ENCODE measurements around the gene SUSD2. TPM values are rescaled to one million over a fixed set of nuclear protein-coding genes. Genes with fewer than 3 reads are reported as not detected.
A peak's percentile ranks its signal among the peaks of the same experiment; 100 is the strongest.

SUSD2 gene
- total and polyA plus RNA-seq, 2 donors (not counting 1 experiment from before 2014, with no cell fraction given), result 10.6 to 11.9 TPM

DNA sequence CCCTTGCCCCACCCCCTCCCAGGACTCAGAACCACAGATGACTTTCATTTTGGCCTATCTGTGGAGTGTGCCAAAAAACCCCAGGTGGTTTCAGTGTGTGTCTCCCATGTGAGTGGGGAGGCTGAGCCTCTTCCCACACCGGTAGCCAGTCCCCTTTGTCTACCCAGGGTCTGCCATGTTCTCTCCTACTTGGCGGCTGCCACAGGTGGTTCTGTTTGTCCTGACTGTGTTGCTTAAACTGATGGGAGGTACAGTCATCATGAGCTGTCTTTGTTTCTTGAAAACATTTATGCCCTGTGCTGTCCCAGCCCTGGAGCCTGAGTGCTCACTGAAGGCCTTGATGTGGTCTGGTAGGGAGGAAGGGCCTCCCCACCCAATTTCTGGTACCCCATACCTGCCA is 39.7 kb upstream of the SUSD2 start:
- TF ChIP-seq, protein P1, sequence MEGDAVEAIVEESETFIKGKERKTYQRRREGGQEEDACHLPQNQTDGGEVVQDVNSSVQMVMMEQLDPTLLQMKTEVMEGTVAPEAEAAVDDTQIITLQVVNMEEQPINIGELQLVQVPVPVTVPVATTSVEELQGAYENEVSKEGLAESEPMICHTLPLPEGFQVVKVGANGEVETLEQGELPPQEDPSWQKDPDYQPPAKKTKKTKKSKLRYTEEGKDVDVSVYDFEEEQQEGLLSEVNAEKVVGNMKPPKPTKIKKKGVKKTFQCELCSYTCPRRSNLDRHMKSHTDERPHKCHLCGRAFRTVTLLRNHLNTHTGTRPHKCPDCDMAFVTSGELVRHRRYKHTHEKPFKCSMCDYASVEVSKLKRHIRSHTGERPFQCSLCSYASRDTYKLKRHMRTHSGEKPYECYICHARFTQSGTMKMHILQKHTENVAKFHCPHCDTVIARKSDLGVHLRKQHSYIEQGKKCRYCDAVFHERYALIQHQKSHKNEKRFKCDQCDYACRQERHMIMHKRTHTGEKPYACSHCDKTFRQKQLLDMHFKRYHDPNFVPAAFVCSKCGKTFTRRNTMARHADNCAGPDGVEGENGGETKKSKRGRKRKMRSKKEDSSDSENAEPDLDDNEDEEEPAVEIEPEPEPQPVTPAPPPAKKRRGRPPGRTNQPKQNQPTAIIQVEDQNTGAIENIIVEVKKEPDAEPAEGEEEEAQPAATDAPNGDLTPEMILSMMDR (conservative IDR thresholded peaks at IDR 0.05 in 1 of 2, IDR thresholded peaks at IDR 0.05 in 1 of 2; ENCODE audit: low read depth in 1 of 2, low read length in 2 of 2), result no peak
- TF ChIP-seq EZH2 (IDR thresholded peaks at IDR 0.05; ENCODE audit: low read length, missing control alignments), result no peak
- Histone ChIP-seq H3K4me3 (replicated peaks in 1 of 4; ENCODE audit: control extremely low read depth in 1 of 4, insufficient read depth in 1 of 4, low read depth in 3 of 4, low read length in 4 of 4) (no peak overlapping the region), H3K9me3 (ENCODE audit: control insufficient read depth, insufficient read depth, low read depth, low read length) (no peaks in the 10 kb centered on the region), H3K4me1 (ENCODE audit: control insufficient read depth, extremely low read depth, insufficient read depth, low read length) (peaks cover 36% of the 10 kb centered on the region), H3K79me2 (ENCODE audit: control insufficient read depth, insufficient read depth, low read length) (no peaks in the 10 kb centered on the region), H2AFZ (ENCODE audit: low read length) (no peak overlapping the region), H4K20me1 (ENCODE audit: control insufficient read depth, extremely low read depth, insufficient read depth, low read length) (no peaks in the 10 kb centered on the region), H3K36me3 (ENCODE audit: control insufficient read depth, insufficient read depth, low read length) (no peaks in the 10 kb centered on the region), H3K9ac (ENCODE audit: insufficient read depth, low read length) (no peak overlapping the region), H3K27ac (ENCODE audit: insufficient read depth, low read length) (no peak overlapping the region), H3K4me2 (ENCODE audit: extremely low read depth, insufficient read depth, low read length) (peak overlapping the region; percentile 27), H3K27me3 (ENCODE audit: control insufficient read depth, insufficient read depth, low read length) (no peaks in the 10 kb centered on the region)
- peak; percentile 13 to 30 for DNase-seq (ENCODE audit: low read depth in 2 of 2)

DNA sequence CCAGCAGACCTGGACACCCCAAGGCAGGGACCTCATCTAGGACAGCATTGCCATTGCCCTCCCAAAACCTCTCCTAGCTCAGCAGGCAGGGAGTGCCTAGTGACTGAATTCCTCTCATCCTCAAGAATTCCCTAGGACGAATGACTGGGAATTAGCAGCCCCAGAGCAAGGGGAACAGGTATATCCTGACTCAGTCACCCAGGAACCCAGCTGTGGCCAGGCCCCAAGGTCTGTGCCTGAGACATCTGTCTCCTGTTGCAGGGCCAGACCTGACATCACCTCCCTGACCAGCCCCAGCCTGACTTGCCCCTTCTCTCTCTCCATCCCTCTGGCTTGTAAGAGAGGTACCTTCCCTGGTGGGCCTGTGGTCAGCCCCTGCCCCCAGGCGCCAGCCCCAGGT is 39.0 kb upstream of the SUSD2 start:
- Histone ChIP-seq H3K27ac (ENCODE audit: insufficient read depth, low read length) (no peak overlapping the region), H3K4me2 (ENCODE audit: extremely low read depth, insufficient read depth, low read length) (peak overlapping the region; percentile 27), H3K9me3 (ENCODE audit: control insufficient read depth, insufficient read depth, low read depth, low read length) (no peaks in the 10 kb centered on the region), H3K27me3 (ENCODE audit: control insufficient read depth, insufficient read depth, low read length) (no peaks in the 10 kb centered on the region), H3K4me3 (replicated peaks in 1 of 4; ENCODE audit: control extremely low read depth in 1 of 4, insufficient read depth in 1 of 4, low read depth in 3 of 4, low read length in 4 of 4) (no peak overlapping the region), H3K9ac (ENCODE audit: insufficient read depth, low read length) (no peak overlapping the region), H2AFZ (ENCODE audit: low read length) (no peak overlapping the region), H3K4me1 (ENCODE audit: control insufficient read depth, extremely low read depth, insufficient read depth, low read length) (peaks cover 39% of the 10 kb centered on the region), H3K79me2 (ENCODE audit: control insufficient read depth, insufficient read depth, low read length) (no peaks in the 10 kb centered on the region), H3K36me3 (ENCODE audit: control insufficient read depth, insufficient read depth, low read length) (no peaks in the 10 kb centered on the region), H4K20me1 (ENCODE audit: control insufficient read depth, extremely low read depth, insufficient read depth, low read length) (no peaks in the 10 kb centered on the region)
- TF ChIP-seq EZH2 (IDR thresholded peaks at IDR 0.05; ENCODE audit: low read length, missing control alignments), result no peak
- TF ChIP-seq, protein P1 (conservative IDR thresholded peaks at IDR 0.05 in 1 of 2, IDR thresholded peaks at IDR 0.05 in 1 of 2; ENCODE audit: low read depth in 1 of 2, low read length in 2 of 2), result no peak
- no peak for DNase-seq (ENCODE audit: low read depth in 2 of 2)

DNA sequence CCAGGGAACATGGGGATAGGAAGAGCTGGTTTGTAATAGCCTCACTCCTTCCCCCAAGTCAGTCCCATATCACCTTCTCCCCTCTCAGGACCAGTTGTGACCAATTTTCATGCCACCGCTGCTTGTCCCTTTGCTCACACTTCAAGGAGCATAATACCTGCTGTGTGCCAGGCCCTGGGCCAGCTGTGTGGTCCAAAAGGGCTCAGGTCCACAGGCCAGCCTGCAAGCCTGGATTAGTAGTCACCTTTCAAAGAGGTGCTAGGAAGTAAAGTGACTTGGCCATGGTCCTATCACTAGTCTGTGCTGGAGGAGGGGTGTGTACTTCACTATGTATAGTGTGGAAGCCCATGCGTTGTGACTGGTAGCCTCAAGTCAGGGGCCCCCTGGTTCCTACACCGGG is 38.5 kb upstream of the SUSD2 start:
- no peak overlapping the region for H3K9ac ChIP-seq (ENCODE audit: insufficient read depth, low read length)
- no peak overlapping the region for H2AFZ ChIP-seq (ENCODE audit: low read length)
- H3K36me3 ChIP-seq (ENCODE audit: control insufficient read depth, insufficient read depth, low read length), result no peaks in the 10 kb centered on the region
- no peak for DNase-seq (ENCODE audit: low read depth in 2 of 2)
- peaks cover 38% of the 10 kb centered on the region for H3K4me1 ChIP-seq (ENCODE audit: control insufficient read depth, extremely low read depth, insufficient read depth, low read length)
- H3K9me3 ChIP-seq (ENCODE audit: control insufficient read depth, insufficient read depth, low read depth, low read length), result no peaks in the 10 kb centered on the region
- H4K20me1 ChIP-seq (ENCODE audit: control insufficient read depth, extremely low read depth, insufficient read depth, low read length), result no peaks in the 10 kb centered on the region
- no peak overlapping the region for H3K27ac ChIP-seq (ENCODE audit: insufficient read depth, low read length)
- TF ChIP-seq, protein P1 (conservative IDR thresholded peaks at IDR 0.05 in 1 of 2, IDR thresholded peaks at IDR 0.05 in 1 of 2; ENCODE audit: low read depth in 1 of 2, low read length in 2 of 2), result no peak
- TF ChIP-seq EZH2 (IDR thresholded peaks at IDR 0.05; ENCODE audit: low read length, missing control alignments), result no peak
- H3K4me2 ChIP-seq (ENCODE audit: extremely low read depth, insufficient read depth, low read length), result no peak overlapping the region
- H3K27me3 ChIP-seq (ENCODE audit: control insufficient read depth, insufficient read depth, low read length), result no peaks in the 10 kb centered on the region
- no peak overlapping the region for H3K4me3 ChIP-seq (replicated peaks in 1 of 4; ENCODE audit: control extremely low read depth in 1 of 4, insufficient read depth in 1 of 4, low read depth in 3 of 4, low read length in 4 of 4)
- no peaks in the 10 kb centered on the region for H3K79me2 ChIP-seq (ENCODE audit: control insufficient read depth, insufficient read depth, low read length)
